CD4-positive, alpha-beta T cell treated with Interleukin-6 for 4 hours (primary cell): ENCODE results near the gene MED16.
A peak's percentile ranks its signal among the peaks of the same experiment; 100 is the strongest.

Experiments used
- DNase-seq: peaks from one replicate; pipeline ENCODE4 v3.0.0-alpha.2; 2020; ENCODE audit warnings: mixed read lengths

The MED16 gene

GRCh38 chr19:927351-927779, 34.4 kb upstream of the MED16 start:
- DNase-seq: peak; percentile 0

- DNase-seq: peak; percentile 58
These were observed 33.8 kb upstream of the MED16 start for GRCh38 chr19:926589-927350.

DNA sequence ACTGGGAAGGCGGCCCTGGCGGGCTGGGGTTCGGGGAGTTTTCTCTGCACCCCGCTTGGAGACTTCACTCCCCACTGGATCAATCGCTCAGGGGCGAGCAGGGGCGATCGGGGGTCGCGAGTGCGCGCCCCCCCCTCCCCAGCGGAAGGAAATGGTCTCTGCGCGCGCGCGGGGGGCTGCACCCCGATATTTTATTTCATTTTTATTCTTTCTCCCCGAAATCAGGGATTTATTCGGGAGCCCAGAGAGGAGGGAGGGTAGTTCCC, 33.3 kb upstream of the MED16 start:
- DNase-seq: no peak

DNA sequence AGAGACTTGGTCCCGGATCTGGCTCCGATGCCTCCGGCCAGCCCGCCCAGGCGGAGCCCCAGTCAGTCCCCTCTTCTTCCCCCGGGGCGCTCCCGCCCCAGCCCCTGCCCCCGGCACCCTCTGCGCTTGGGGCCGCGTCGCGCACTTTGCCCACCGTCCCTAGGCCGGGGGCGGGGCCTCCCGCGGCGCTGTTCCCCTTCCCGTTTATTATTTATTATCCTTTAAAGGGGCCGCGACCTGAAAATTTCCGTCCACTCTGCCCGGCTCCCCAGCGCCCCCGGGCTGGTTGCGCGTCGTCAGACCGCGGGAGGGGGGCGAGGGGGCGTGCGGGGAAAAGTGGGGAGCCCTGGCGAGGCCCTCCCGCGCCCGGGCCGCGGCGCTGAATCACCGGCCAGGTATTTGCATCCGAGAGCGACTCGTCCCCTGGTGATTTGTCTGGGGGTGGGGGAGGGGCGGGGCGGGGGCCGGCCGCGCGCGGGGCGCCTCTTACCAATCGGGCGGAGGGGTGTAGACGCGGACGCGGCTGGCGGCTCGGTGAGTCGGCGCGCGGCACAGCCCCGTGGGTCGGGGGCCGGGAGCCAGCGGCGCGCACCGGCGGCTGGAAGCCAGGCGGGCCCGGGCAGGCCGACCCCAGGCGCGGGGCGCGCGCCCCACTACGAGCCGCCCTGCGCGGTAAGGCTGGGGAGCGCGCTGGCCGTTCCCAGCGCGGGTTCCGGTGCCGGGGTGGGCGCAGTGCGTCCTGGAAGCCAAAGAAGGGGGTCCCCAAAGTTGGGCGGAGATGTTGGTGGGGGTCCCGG, 32.7 kb upstream of the MED16 start, which contains the start of gene ARID3A:
TSS of gene ARID3A (plus strand) at position 510 of the 797 bp plus-strand sequence. CDS start 3,494 bp downstream, outside the sequence.
- DNase-seq: peak; percentile 84

- DNase-seq: peak; percentile 73
These were observed 32.1 kb upstream of the MED16 start for GRCh38 chr19:925087-925525.

DNA sequence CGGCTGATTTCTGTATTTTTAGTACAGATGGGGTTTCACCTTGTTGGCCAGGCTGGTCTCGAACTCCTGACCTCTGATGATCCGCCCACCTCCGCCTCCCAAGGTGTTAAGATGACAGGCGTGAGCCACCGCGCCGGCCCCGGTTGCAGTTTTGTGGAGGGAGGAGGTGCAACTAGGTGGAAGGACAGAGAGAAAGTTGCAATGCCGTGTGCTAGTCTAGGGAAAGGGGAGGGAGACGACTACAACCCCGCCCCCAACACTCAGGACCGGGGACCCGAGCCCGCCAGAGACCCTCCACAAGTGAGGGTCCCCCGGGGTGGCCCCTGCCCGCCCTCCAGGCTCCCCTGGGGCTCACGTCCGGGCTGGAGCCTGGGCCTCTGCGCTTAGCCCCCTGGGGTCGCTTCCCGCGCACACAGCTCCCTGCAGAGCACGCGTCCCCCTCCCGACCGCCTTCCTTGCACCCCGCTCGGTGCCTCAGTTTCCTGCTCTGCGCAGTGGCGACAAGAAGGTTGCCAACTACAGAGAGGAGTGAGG, 31.6 kb upstream of the MED16 start:
- DNase-seq: no peak

DNA sequence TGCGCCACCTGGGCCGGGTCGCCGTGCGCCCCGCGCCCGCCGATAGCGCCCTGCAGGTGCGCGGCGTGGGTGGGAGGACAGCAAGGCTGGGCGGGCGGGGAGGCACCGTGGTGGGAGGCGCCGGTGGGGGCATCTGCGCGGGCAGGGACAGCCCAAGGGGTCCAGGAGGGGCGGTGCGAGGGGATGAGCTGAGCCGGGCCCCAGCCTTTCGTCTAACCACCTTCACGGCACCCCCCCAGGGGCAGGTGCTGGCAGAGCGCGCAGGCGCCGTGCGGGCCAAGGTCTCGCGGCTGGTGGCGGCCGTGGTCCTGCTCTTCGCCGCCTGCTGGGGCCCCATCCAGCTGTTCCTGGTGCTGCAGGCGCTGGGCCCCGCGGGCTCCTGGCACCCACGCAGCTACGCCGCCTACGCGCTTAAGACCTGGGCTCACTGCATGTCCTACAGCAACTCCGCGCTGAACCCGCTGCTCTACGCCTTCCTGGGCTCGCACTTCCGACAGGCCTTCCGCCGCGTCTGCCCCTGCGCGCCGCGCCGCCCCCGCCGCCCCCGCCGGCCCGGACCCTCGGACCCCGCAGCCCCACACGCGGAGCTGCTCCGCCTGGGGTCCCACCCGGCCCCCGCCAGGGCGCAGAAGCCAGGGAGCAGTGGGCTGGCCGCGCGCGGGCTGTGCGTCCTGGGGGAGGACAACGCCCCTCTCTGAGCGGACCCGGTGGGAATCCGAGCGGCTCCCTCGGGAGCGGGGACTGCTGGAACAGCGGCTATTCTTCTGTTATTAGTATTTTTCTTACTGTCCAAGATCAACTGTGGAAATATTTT, 27.3 kb upstream of the MED16 start:
- peak; percentile 82 for DNase-seq

DNA sequence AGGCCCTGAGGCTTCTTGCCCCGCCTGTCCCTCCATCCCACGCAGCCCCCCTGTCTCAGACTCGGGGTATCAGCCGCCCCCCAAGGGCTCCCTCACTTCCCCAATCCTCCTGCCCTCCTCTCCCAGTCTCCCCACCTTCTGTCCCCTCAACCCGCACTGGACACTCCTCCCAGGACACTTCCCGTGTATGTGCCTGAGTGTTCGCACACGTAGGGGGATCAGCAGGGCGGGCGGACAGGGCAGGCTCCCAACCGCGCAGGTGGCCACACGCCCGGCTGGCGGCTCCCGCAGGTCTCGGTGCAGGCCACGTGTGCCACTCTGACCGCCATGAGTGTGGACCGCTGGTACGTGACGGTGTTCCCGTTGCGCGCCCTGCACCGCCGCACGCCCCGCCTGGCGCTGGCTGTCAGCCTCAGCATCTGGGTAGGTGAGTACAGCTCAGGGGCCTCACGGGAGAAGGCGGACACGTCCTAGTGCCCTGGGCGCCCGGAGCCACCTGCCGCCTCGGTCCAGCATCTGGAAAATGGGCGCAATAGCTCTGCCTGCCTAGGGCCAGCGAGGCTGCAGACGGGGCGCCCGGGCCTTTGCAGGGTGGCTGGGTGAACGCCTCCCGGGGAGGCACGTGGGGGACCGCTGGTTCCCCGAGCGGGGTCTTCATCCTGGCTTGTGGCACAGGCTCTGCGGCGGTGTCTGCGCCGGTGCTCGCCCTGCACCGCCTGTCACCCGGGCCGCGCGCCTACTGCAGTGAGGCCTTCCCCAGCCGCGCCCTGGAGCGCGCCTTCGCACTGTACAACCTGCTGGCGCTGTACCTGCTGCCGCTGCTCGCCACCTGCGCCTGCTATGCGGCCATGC, 26.4 kb upstream of the MED16 start:
- DNase-seq: peak; percentile 63

GRCh38 chr19:918481-919198, 25.7 kb upstream of the MED16 start:
- peak; percentile 77 for DNase-seq

DNA sequence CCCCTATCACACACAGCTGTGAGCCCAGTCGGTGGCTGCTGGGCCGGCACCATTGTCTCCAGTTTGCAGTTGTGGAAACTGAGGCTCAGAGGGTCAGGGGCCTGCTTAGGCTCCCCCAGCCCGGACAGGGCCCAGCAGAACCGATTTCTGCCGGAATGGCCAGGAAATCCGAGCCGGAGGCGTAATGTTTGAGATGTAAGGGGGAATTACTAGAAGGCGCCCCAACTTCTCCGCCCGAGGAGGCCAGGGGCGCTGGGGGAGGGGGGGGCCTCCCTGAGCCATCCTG, 25.1 kb upstream of the MED16 start:
- no peak for DNase-seq

DNA sequence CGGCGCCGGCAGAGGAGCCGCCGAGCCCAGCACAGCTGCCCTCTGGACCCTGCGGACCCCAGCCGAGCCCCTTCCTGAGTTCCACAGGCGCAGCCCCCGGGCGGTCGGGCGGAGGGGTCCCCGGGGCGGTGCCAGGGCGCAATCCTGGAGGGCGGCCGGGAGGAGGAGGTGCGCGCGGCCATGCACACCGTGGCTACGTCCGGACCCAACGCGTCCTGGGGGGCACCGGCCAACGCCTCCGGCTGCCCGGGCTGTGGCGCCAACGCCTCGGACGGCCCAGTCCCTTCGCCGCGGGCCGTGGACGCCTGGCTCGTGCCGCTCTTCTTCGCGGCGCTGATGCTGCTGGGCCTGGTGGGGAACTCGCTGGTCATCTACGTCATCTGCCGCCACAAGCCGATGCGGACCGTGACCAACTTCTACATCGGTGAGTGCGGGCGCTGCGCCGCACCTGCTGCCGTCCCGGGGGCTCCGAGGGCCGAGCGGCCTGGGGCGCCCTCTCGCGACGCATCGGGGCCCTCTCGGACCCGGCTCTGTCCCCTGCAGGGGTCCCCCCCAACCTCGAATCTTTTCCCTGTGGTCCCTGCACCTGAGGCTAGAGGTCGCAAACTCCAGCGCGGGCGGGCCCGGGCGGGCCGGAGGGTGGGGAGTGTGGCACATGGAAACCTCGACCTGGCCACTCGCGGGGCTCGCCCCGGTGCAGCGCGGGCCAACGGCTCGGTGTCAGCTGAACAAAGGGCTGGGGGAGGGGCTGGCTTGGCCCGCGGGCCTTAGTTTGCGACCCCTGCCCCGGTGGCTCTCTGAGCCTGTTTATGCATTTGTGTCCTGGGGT, 24.6 kb upstream of the MED16 start, which contains the start of gene KISS1R:
TSS of gene KISS1R (plus strand) at position 11 of the 829 bp plus-strand sequence. CDS start at position 181, 170 bp downstream.
- peak; percentile 74 for DNase-seq

DNA sequence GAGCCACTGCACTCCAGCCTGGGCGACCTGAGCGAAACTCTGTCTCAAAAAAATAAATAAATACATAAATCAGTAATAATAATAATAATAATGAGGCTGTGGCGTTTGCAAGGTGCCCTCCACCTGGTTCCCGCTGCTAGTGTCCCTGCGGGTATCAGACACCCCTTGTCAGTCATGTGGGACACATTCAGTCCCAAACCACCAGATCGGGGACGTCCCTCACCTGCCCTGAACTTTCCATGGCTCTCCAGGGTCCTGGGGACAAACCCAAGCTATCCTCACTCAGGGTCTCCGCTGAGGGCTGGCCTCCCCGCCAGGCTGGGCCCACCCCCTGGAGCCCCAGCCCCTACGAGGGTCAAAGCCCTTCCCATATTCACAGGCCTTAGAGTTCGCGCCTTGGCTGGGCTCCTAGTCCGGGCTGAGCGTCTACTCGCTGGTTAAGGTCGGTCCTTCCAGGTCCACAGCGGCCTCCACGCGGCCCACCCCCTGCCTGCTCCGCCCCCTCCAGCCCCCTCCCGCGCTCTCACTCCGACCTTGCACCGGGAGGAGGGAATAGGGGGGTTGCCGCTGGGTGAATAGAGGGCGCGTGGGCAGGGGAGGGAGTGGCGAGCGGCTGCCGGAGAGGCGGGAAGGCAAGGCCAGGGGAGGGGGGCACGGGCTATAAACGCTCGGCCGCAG, 23.8 kb upstream of the MED16 start:
- peak; percentile 49 for DNase-seq

DNA sequence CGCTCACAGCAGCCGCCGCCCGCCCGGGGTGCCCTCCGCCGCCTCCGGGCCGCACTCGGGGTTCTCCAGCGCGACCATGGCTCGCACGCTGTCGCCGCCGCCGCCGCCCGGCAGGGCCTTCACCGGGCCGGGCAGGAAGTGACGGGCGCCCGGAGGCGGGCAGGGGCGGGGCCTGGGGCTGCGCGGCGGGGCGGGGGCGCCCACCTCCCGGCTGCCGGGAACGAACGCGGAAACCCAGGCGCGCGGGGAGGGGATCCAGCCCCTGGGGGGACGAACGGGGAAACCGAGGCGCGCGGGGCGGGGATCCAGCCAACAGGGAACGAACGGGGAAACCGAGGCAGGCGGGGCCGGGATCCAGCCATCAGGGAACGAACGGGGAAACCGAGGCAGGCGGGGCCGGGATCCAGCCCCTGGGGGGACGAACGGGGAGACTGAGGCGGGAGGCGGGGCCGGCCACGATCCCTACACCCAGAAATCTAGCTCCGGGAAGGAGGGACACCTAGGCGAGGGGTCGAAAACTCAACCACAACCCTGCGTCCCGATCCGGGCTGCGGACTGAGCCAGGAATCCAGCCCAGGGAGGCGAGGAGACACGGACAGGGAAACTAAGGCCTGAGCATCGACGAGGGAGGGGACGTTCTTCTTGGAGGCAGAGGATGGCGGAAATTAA, 20.2 kb upstream of the MED16 start, which contains the start of gene R3HDM4:
TSS of gene R3HDM4 (minus strand) at position 140 of the 669 bp plus-strand sequence. CDS start at position 78, 62 bp downstream.
- peak; percentile 92 for DNase-seq

GRCh38 chr19:912181-913079, 19.4 kb upstream of the MED16 start:
- DNase-seq: peak; percentile 73

DNA sequence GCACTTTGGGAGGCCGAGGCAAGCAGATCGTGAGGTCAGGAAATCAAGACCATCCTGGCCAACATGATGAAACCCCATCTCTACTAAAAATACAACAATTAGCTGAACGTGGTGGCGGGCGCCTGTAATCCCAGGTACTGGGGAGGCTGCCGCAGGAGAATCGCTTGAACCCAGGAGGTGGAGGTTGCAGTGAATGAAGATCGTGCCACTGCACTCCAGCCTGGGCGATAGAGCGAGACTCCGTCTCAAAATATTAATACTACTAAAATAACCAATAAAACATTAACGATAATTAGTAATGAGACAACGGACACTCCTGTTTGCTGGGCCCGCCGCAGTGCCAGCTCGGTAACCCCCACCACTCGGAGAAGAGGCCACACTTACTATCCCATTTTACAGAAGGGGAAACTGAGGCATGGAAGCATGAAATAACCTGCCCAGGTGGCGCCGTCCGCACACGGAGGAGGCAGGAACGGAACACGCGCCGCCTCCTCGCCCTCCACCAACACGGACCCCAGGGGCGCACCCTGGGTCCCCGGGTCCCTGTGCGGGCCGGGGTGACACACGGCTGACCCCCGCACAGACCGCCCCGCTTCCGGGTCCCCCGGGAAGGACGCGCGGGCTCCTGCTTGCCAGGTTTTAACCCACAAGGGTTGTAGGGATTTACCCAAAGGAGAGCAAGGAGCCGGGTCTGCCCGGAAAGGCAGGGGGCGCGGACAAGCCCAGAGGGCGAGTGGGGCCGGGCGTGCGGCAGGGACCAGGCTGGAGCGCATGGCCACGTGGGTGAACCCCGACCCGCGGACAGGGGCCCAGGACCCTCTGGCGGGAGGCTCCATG, 18.4 kb upstream of the MED16 start:
- no peak for DNase-seq

GRCh38 chr19:907183-907853, 14.3 kb upstream of the MED16 start:
- peak; percentile 54 for DNase-seq
